Activated T-cell treated with anti-CD3 and anti-CD28 coated beads for 4 hours (primary cell): Measurements from ENCODE around the gene LEKR1.

Experiments
- DNase-seq: peaks from one replicate; pipeline ENCODE4 v3.0.0-alpha.2; 2020

LEKR1 gene

GRCh38 chr3:157065201-157065600, 239.0 kb downstream of the LEKR1 start:
- no peak for DNase-seq

GRCh38 chr3:157066335-157067098, 240.4 kb downstream of the LEKR1 start:
- no peak for DNase-seq

GRCh38 chr3:157067114-157067513, 241.0 kb downstream of the LEKR1 start:
- DNase-seq, result no peak

GRCh38 chr3:157069406-157069805, 243.3 kb downstream of the LEKR1 start:
- no peak for DNase-seq

- DNase-seq, result no peak
Observed at GRCh38 chr3:157069846-157070677, 243.9 kb downstream of the LEKR1 start.

GRCh38 chr3:157070678-157070999, 244.5 kb downstream of the LEKR1 start:
- no peak for DNase-seq

- DNase-seq, result no peak
Observed at GRCh38 chr3:157071744-157072525, 245.8 kb downstream of the LEKR1 start.

- DNase-seq, result no peak
Observed at GRCh38 chr3:157073810-157074209, 247.7 kb downstream of the LEKR1 start.

GRCh38 chr3:157074490-157074889, 248.3 kb downstream of the LEKR1 start:
- DNase-seq, result no peak

GRCh38 chr3:157074981-157075380, 248.8 kb downstream of the LEKR1 start:
- DNase-seq, result no peak

GRCh38 chr3:157075693-157076420, 249.7 kb downstream of the LEKR1 start:
- no peak for DNase-seq

- no peak for DNase-seq
Observed at GRCh38 chr3:157077565-157077991, 251.4 kb downstream of the LEKR1 start.

GRCh38 chr3:157078131-157078810, 252.1 kb downstream of the LEKR1 start:
- DNase-seq, result no peak

- no peak for DNase-seq
Observed at GRCh38 chr3:157078811-157079185, 252.6 kb downstream of the LEKR1 start.

- DNase-seq, result no peak
Observed at GRCh38 chr3:157079676-157080369, 253.7 kb downstream of the LEKR1 start.

GRCh38 chr3:157081626-157082210, 255.6 kb downstream of the LEKR1 start:
- DNase-seq, result peak; percentile 83

GRCh38 chr3:157082305-157082982, 256.3 kb downstream of the LEKR1 start:
- no peak for DNase-seq

GRCh38 chr3:157083824-157084223, 257.7 kb downstream of the LEKR1 start:
- DNase-seq, result no peak

GRCh38 chr3:157086060-157086750, 260.1 kb downstream of the LEKR1 start:
- no peak for DNase-seq

GRCh38 chr3:157086775-157087174, 260.6 kb downstream of the LEKR1 start:
- no peak for DNase-seq
